Stimulated activated CD4-positive, alpha-beta T cell treated with anti-CD3 and anti-CD28 coated beads, Interleukin-12 subunit alpha, Interleukin-12 subunit beta, amount 100 ng/mL, for 4 hours (primary cell): Measurements from ENCODE around the gene SEPTIN5.
A peak's percentile ranks its signal among the peaks of the same experiment; 100 is the strongest.
"Not testable (repeated sequence)": the region's sequence is repeated elsewhere in the genome, so short reads cannot be mapped to it uniquely, and the experiment has no call there.

Source experiments
- DNase-seq: peaks from one replicate; pipeline ENCODE4 v3.0.0-alpha.2; 2020

SEPTIN5 gene

DNA sequence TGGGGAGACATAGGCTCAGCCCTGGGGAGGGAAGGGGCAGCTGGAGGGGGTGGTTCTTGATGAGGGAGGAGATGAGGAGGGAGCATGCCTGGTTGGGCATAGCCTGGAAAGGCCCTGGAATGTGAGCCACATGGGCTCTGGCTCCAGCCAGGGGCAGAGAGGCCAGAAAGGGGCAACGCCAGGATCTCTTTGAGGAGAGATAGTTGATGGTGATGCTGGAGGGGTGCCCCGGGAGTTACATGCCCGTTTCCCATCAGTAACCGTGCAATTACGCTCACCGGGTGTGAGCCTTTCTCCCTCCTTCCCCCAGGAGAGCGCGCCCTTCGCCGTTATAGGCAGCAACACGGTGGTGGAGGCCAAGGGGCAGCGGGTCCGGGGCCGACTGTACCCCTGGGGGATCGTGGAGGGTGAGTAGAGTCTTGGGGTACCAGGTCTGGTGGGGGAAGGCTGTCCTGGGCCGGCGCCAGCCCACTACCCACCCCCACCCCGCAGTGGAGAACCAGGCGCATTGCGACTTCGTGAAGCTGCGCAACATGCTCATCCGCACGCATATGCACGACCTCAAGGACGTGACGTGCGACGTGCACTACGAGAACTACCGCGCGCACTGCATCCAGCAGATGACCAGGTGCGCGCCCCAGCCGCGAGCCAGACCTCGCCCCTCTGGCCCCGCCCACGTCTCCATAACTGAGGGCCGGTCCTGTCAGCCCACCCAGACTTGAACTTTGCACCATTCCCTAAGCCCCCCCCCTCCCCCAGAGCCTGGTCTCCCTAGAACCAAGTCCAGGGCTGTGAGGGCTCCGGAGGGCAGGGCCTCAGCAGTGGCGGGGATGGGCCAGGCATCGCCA lies 7.3 kb downstream of the SEPTIN5 start:
- no peak for DNase-seq

DNA sequence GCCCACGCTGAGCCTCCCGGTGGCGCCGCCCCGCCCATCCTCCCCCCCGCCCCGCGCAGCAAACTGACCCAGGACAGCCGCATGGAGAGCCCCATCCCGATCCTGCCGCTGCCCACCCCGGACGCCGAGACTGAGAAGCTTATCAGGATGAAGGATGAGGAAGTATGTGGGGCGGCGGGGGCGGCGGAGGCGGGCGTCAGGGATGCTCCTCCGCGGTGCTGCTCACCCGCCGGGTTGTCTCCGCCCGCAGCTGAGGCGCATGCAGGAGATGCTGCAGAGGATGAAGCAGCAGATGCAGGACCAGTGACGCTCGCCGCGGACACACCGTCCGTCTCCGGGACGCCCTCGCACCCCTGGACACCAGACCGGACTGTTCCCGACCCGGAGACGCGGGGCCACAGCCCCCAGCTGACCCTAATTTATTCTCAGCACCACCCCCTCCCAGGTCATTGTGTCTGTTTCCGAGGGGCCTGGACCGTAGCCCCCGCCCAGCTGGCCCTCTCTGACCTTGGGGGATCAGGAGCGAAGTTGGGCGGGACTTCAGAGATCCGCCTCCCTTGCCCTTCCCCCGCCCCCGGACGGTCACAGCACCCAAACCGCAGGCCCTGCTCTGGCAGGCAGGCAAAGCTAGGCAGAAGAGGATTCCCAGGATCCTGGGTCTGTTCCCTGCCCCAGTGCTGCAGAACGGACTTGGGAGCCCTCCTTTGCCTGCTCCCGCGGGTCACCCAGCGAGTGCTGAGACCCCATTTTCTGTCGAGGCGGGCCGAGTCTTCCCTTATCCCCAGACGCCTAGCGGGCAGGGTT lies 8.1 kb downstream of the SEPTIN5 start:
- no peak for DNase-seq

DNA sequence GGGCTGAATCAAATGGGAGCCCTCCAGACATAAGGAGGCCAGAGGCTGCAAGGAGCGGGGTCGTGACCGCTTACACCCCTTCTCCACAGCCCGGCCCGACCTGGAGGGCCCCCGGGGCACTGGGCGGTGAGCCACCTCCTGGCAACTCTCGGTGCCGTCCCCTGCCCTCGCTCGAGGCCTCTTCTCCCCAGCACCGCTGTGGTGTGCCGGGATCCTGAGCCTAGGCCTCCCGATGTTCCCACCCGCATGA lies 8.6 kb downstream of the SEPTIN5 start:
- no peak for DNase-seq

DNA sequence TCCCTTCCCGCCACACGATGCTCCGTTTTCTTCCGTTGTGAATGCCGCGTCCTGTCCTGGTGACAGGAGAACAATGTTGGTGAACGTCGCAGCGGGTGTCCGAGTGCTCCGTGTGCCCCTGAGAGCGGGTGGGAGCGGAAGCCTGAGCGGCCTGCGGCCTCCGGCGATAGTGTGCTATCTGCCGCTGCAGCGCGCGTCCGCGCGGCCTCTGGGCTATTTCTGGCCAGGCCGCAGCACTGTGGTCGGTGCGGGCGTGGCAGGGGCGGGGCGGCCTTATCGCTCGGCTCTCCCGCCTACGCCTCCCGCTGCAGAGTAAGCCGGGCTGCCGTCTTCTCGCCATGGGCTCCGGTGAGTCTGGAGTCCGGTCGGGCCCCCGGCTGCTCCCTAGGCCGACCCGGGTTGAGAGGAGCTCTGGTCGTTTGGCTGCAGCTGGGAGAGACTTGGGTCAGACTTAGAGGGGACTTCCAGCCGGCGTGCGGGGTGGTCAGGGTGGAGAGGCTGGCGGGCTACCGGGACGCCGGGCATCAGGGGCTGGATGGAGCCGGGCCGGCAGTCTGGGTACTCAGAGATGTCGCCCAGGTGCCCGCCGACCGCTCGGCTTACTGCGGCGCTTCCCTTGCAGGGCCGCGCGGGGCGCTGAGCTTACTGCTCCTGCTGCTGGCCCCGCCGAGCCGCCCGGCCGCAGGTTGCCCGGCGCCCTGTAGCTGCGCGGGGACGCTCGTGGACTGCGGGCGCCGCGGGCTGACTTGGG lies 9.1 kb downstream of the SEPTIN5 start, which contains the start of gene GP1BB:
TSS of gene GP1BB (plus strand) at position 308 of the 751 bp plus-strand sequence. CDS start at position 339, 31 bp downstream.
- peak; percentile 32 for DNase-seq

DNA sequence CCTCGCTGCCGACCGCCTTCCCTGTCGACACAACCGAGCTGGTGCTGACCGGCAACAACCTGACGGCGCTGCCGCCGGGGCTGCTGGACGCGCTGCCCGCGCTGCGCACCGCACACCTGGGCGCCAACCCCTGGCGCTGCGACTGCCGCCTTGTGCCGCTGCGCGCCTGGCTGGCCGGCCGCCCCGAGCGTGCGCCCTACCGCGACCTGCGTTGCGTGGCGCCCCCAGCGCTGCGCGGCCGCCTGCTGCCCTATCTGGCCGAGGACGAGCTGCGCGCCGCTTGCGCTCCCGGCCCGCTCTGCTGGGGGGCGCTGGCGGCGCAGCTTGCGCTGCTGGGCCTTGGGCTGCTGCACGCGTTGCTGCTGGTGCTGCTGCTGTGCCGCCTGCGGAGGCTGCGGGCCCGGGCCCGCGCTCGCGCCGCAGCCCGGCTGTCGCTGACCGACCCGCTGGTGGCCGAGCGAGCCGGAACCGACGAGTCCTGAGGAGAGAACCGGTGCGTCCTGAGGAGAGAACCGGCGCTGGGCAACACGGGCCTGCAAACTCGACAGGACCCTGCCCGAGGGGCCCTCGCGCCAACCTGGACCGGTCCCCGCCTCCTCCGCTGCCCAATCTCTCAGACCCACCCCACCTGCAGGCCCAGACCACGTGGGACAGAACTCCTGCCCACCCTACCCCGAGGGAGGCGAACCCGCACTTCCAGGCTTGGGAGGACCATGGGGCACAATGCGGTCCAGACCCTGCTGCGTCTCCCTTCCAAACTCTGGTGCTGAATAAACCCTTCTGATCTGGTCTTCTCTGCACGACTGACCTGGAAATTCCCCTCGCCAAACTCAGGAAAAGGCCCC lies 9.9 kb downstream of the SEPTIN5 start:
- DNase-seq: peak; percentile 27

DNA sequence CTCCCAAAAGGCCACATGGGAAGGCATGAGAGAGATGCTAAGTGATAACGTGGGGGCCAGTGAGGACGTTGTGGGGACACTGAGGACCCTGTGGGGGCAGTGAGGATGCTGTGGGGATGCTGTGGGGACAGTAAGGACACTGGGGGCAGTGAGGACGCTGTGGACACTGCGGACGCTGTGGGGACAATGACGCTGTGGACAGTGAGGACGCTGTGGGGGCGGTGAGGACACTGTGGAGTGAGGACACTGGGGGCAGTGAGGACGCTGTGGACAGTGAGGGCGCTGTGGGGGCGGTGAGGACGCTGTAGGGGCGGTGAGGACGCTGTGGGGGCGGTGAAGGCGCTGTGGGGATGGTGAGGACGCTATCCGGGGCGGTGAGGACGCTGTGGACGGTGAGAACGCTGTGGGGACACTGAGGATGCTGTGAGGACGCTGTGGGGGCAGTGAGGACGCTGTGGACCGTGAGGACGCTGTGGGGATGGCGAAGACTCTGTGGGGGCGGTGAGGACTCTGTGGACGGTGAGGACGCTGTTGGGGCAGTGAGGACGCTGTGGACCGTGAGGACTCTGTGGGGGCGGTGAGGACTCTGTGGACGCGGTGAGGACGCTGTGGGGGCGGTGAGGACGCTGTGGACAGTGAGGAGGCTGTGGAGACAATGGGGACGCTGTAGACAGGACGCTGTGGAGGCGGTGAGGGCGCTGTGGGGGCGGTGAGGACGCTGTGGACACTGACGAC lies 10.8 kb downstream of the SEPTIN5 start:
- no peak for DNase-seq

DNA sequence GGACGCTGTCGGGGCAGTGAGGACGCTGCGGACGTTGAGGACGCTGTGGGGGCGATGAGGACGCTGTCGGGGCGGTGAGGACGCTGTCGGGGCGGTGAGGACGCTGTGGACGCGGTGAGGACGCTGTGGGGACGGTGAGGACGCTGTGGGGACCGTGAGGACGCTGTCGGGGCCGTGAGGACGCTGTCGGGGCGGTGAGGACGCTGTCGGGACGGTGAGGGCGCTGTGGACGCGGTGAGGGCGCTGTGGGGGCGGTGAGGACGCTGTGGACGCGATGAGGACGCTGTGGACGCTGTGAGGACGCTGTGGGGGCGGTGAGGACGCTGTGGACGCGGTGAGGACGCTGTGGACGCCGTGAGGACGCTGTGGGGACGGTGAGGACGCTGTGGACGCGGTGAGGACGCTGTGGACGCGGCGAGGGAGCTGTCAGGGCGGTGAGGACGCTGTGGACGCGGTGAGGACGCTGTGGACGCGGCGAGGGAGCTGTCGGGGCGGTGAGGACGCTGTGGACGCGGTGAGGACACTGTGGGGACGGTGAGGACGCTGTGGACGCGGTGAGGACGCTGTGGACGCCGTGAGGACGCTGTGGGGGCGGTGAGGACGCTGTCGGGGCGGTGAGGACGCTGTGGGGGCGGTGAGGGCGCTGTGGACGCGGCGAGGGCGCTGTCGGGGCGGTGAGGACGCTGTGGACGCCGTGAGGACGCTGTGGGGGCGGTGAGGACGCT lies 11.9 kb downstream of the SEPTIN5 start:
- not testable (repeated sequence) for DNase-seq

DNA sequence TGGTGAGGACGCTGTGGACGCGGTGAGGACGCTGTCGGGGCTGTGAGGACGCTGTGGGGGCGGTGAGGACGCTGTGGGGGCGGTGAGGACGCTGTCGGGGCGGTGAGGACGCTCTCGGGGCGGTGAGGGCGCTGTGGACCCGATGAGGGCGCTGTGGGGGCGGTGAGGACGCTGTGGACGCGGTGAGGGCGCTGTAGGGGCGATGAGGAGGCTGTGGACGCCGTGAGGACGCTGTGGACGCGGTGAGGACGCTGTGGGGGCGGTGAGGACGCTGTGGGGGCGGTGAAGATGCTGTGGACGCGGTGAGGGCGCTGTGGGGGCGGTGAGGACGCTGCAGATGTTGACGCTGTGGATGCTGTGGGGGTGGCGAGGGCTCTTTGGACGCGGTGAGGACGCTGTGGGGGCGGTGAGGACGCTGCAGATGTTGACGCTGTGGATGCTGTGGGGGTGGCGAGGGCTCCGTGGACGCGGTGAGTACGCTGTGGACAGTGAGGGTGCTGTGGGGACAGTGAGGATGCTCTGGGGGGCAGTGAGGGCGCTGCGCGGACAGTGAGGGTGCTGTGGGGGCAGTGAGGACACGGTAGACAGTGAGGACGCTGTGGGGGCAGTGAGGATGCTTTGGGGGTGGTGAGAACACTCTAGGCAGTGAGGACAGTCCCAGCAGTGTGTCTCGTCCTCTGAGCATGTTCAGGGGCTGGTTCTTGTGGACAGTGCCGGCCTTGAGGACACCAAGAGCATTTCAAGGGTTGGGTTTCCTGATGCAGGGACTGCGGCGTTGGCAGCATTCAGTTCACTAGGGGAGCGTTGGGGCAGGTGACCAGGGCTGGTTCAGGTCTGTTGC lies 13.2 kb downstream of the SEPTIN5 start:
- no peak for DNase-seq

DNA sequence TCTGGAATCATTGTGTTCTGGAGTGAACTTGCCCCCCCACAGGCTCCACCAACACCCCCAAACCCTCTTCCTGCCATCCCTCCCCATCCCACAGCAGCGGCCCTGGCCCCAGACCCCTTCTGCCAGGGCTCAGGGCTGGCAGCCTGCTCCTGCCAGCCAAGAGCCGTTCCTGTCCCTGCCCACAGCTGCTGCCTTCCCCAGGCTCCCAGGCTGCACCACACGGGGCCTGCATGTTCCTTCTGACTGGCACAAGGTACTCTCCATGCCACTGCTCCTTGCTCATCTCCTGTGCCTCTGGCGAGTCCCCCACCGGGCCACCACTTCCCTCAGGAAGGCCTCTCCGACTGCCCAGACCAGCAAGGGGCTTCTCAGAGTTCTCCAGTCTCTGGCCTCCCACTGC lies 14.0 kb downstream of the SEPTIN5 start:
- DNase-seq: no peak

DNA sequence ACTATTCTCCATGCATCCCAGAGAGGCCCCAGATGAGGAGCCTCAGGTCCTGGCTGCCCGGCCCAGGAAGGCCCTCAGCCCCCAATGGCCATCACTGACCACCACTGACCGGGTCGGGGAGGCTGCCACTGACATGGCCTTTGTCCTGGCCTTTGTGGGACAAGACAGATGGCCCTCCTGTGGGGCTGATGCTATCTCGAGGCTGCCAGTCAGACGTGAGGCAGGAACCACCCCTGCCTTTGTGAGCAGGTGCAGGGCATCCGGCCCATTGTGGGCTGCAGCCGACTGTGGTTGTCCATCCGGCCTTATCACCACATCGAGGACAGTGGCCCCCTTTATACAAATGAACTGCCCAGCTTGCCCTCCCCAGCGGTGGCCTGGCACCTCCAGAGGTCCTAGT lies 14.5 kb downstream of the SEPTIN5 start:
- DNase-seq: no peak

DNA sequence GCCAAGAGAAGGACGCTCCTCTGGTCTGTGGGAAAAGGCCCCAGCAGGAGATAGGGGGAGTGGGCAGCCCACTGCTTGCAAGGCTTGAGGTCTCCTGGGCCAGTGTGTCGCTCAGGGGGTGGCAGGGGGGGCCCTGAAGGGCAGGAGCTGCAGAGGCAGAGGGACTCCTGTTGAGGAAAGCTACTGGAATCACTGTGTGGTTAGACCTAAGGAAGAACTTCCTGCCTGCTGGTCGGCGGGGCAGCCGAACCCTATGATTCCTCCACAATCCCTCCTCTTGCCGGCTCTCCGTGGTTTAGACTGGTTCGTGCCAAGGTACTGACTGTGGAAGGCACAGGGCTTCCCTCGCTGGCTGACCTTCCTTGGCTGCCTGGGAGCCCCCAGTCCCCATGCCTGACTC lies 15.2 kb downstream of the SEPTIN5 start:
- DNase-seq: no peak

DNA sequence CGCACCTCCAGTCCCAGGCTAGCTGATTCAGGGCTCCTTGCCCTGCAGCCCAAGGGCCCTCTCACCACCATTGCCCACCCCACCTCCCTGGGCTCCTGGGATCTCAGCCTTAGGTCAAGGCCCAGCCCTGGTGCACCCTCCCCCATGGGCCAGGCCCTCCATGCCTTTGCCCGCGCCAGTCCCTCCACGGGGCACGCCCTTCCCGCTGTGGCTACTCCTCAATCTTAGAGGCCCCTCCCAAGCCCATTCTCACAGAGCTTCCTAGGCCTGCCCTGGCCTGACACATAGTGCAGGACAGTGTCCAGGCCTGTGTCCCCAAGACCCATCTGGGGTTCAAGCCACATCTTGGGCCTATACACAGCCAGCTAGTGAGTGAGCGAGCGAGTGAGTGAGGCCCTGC lies 15.9 kb downstream of the SEPTIN5 start:
- DNase-seq: no peak

DNA sequence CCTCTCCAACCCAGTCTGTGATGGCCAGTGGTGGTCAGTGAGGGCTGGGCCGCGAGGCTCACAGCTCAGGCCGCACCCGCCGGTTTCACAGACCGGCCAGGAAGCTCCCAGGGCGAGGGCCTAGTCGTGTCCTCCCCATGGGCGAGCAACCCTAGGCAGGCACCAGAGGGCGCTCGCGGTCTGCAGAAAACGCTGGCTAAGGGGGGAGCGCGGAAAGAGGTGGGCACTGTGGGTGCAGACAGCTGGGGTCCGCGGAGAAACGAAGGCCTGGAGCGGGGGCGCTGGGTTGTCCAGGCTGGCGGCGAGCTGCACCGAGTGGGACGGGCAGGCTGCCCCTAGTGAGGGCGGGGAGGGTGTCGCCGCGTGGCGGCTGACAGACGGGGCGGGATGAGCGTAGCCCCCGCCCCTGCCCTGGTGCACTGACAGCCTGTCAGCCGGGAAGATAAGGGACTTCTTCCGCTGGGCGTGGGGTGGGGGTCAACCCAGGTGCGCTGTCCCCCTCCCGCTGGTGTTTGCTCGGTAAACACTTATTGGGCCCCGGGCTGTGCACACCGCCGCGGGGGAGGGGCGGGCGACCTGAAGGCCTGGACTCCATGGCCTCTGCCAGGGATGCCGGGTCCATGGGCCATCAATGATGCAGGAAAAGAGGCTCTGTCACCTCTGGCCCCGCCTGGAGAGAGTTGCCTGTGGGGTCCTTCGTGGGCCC lies 16.5 kb downstream of the SEPTIN5 start:
- peak; percentile 90 for DNase-seq

DNA sequence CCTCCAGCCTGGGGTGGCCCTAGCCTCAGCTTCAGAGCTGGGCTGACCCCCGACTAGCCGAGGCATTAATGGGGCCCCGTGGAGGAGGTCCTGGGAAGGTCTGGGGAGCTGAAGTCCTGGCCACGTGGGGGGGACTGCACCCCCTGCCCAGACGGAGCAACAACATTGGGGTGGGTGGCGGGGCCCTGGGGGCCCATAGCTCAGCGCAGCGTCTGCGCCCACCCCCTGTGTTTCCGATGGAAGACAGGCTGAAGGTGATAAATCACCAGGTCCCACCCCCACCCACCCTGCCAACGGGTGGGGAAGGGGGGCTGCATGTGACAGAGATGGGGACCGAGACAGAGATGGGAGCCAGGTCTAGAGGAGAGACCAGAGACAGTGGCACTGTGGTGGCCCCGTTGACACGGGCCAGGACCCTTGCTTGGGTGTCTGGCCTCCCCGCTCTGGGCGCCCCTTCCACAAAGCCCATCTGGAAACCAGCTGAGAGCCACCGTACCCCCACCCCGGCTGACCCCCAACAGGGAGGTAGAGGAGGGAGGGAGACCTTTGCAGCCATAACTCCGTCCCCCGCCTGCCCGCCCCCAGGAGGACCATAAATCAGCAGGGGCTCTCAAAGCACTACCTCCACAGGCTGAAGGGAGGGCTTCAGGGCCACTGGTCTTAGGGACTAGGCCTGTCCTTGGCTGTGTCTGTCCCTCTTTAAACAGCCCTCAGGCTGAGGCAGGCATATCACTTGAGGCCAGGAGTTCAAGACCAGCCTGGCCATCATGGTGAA lies 17.2 kb downstream of the SEPTIN5 start:
- no peak for DNase-seq

DNA sequence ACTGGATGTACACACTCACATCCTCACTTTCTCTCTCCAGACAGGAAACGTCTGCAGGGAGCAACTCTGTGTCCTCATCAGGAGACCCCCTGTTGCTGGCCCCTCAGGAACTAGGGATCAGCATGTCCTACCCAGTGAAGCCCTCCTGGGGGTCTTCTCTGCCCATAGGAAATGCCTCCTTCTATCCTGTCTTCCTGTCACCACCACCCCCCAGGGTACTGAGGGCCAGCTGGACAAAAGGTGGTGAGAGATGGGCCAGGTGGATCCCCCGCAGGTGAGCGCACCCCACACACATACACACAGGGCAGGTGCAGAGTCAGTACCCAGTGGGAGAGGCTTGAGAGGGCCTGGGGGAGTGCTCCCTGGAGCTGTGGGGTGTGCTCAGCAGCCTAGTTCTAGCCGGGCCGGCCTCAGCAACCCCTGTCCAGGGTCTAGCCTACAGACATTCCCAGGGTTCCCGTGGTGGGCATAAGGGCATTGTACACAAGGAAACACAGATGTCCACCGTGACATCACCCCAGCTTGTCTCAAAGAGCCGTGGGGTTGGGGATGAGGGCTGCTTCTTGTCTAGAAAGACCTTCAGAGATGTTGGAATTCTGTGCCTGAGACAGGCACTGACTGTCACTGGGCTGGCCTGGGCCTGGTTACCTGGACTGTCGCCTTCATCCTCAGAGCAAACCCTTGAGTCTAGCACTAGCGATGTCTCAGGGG lies 18.3 kb downstream of the SEPTIN5 start:
- no peak for DNase-seq

DNA sequence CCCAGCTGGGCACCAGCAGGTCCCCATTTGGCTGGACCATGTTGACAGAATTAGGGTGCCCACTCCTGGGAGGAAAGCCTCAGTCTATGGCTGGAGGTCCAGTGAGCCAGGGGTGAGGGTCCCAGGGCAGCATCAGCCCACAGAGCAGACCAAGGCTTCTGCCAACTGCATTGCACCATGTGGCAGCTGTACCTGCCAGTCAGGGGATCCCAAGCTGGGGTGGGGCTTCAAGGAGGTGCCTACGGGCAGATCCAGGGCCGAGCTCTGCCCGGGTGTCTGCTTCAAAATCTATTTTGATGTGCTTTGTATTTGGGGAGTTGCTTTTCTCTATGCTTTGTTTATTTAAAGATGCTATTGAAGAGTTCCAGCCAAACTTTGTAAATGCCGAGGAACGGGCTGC lies 19.5 kb downstream of the SEPTIN5 start:
- no peak for DNase-seq

DNA sequence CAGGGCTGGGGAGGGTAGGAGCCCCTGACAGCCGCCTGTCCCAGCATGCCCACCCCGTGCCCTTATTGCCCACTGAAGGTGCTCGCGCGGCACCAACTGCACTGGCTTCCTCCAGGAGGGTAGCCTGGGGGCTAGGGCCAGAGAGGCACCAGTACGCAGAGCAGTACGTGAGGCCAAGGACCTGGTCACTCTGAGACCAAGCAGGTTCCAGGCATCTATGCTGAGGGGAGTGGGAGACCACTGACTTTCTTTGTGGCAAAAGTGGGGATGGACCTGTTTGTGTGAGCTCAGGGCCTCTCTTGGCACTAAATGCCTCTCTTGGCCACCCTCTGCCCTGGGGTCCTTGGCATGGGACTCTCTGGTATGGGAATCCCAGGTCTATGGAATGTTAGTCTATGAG lies 19.9 kb downstream of the SEPTIN5 start:
- DNase-seq: no peak

DNA sequence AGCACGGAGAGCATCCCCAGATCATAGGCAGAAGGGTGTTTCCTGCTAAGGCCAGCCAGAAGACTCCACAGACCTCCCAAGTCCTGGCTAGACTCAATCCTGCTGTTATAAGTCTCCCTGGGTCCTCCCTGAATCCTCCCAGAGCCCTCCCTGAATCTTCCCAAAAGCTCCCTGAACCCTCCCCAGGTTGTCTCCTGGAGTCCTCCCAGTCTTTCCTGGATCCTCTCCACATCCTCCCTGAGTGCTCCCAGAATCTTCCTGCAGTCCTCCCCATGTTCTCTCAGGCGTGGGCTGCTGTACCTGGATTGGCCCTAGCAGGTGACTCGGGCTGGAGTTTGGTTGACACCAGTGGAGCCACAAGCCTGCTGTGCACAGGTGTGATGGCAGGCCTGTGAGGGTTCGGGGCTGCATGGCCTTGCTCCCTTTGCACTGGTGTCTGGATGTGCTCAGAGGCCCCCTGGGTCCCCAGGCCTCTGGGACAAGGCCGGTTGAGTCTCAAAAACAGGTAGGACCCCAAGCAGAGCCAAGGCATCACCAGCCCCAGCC lies 20.6 kb downstream of the SEPTIN5 start:
- no peak for DNase-seq
